CD14-positive monocyte (primary cell): ENCODE measurements around the gene LENG9. TPM values are rescaled to one million over a fixed set of nuclear protein-coding genes. Genes with fewer than 3 reads are reported as not detected.
A peak's percentile ranks its signal among the peaks of the same experiment; 100 is the strongest.

Experiments used
- DNase-seq, 3 donors: peaks; one replicate each; pipeline ENCODE4 v3.0.0-alpha.2; 2011 to 2022
- H2AFZ ChIP-seq: 2 replicates; pipeline ENCODE4 v1.6.0; 2012; ENCODE audit warnings: mild to moderate bottlenecking, low read depth, low read length, inconsistent platforms; ENCODE audit not compliant: insufficient read depth, poor library complexity, severe bottlenecking
- H3K27ac ChIP-seq, 2 donors: 1 replicate in 1 of 2; 2 replicates in 1 of 2; pipeline ENCODE4 v1.5.1; 2012 to 2013; ENCODE audit warnings: low read length in 2 of 2, control low read depth in 1 of 2, inconsistent platforms in 1 of 2, low read depth in 1 of 2, mild to moderate bottlenecking in 1 of 2
- H3K27me3 ChIP-seq, 2 donors: one replicate each; pipeline versions ENCODE4 v1.6.0 to v1.6.1; 2011 to 2013; ENCODE audit warnings: low read length in 2 of 2; ENCODE audit not compliant: control insufficient read depth in 2 of 2, insufficient read depth in 2 of 2
- H3K36me3 ChIP-seq, 2 donors: replicated peaks in 1 of 2; 1 replicate in 1 of 2; 2 replicates in 1 of 2; pipeline versions ENCODE4 v1.5.1 to v1.6.1; 2012 to 2013; ENCODE audit warnings: low read length in 2 of 2, control low read depth in 1 of 2, inconsistent platforms in 1 of 2, mild to moderate bottlenecking in 1 of 2; ENCODE audit not compliant: insufficient read depth in 2 of 2, control insufficient read depth in 1 of 2
- H3K4me1 ChIP-seq, 2 donors: 1 replicate in 1 of 2; 2 replicates in 1 of 2; pipeline versions ENCODE4 v1.5.1 to v1.6.1; 2012 to 2013; ENCODE audit warnings: low read length in 2 of 2, control low read depth in 1 of 2, inconsistent platforms in 1 of 2, mild to moderate bottlenecking in 1 of 2, moderate library complexity in 1 of 2; ENCODE audit not compliant: insufficient read depth in 2 of 2, control insufficient read depth in 1 of 2
- H3K4me2 ChIP-seq: replicated peaks from 2 replicates; pipeline ENCODE3; 2012; ENCODE audit warnings: low read length, moderate library complexity, mild to moderate bottlenecking; ENCODE audit not compliant: poor library complexity, severe bottlenecking; ENCODE audit errors: extremely low read depth
- H3K4me3 ChIP-seq, 3 experiments: fragments of 200-600 bp in 1 of 3; sonication (generic) in 1 of 3; replicated peaks in 1 of 3; 1 replicate in 2 of 3; 2 replicates in 1 of 3; pipeline ENCODE4 v1.5.1; 2011 to 2013; ENCODE audit warnings: low read length in 3 of 3, mild to moderate bottlenecking in 3 of 3, control low read depth in 2 of 3, low read depth in 2 of 3, inconsistent platforms in 1 of 3, moderate library complexity in 1 of 3
- H3K79me2 ChIP-seq: 2 replicates; pipeline ENCODE4 v1.6.0; 2012; ENCODE audit warnings: mild to moderate bottlenecking, control low read depth, inconsistent platforms, low read length, moderate library complexity; ENCODE audit not compliant: insufficient read depth
- H3K9ac ChIP-seq: 2 replicates; pipeline ENCODE4 v1.6.0; 2017; ENCODE audit warnings: low read length, mild to moderate bottlenecking; ENCODE audit not compliant: insufficient read depth, poor library complexity, severe bottlenecking
- H3K9me3 ChIP-seq, 2 donors: replicated peaks in 1 of 2; 1 replicate in 1 of 2; 2 replicates in 1 of 2; pipeline versions ENCODE4 v1.5.1 to v1.6.1; 2012 to 2013; ENCODE audit warnings: low read length in 2 of 2, control low read depth in 1 of 2; ENCODE audit not compliant: control insufficient read depth in 1 of 2, insufficient read depth in 1 of 2
- H4K20me1 ChIP-seq: 2 replicates; pipeline ENCODE4 v1.6.0; 2012; ENCODE audit warnings: mild to moderate bottlenecking, low read length, control low read depth, moderate library complexity; ENCODE audit not compliant: insufficient read depth
- H3K27ac Mint-ChIP-seq, 7 donors: one replicate each; pipeline ENCODE4 v1.8.0; 2020; ENCODE audit warnings: mild to moderate bottlenecking in 7 of 7, mixed read lengths in 7 of 7, moderate library complexity in 6 of 7, inconsistent platforms in 2 of 7
- H3K27me3 Mint-ChIP-seq, 3 donors: one replicate each; pipeline ENCODE4 v1.8.0; 2021 to 2022; ENCODE audit warnings: low read depth in 3 of 3, mild to moderate bottlenecking in 3 of 3, mixed read lengths in 3 of 3, moderate library complexity in 3 of 3, inconsistent platforms in 1 of 3
- H3K36me3 Mint-ChIP-seq, 2 donors: one replicate each; pipeline ENCODE4 v1.8.0; 2020; ENCODE audit warnings: mixed read lengths in 2 of 2, inconsistent platforms in 1 of 2, mild to moderate bottlenecking in 1 of 2
- H3K4me1 Mint-ChIP-seq: one replicate; pipeline ENCODE4 v1.8.0; 2020; ENCODE audit warnings: mild to moderate bottlenecking, mixed read lengths
- H3K4me3 Mint-ChIP-seq, 2 donors: one replicate each; pipeline ENCODE4 v1.8.0; 2020; ENCODE audit warnings: mild to moderate bottlenecking in 2 of 2, mixed read lengths in 2 of 2, moderate library complexity in 1 of 2
- H3K9me3 Mint-ChIP-seq, 7 donors: one replicate each; pipeline ENCODE4 v1.8.0; 2020 to 2022; ENCODE audit warnings: mixed read lengths in 7 of 7, mild to moderate bottlenecking in 6 of 7, moderate library complexity in 6 of 7, inconsistent platforms in 2 of 7
- WGBS: methylation state at CpG from one replicate; pipeline ENCODE4 v1.1.5; 2013; ENCODE audit warnings: missing lambda C conversion rate; ENCODE audit not compliant: insufficient coverage; 5-methylcytosine and 5-hydroxymethylcytosine counted together
- intact Hi-C, 2 donors: fragments of 100-400 bp; cut with micrococcal nuclease; formaldehyde crosslinking; loops; one replicate each; pipeline versions ENCODE4 v1.15.0 to v1.15.1; 2023
- polyA plus RNA-seq, 3 donors: library from polyadenylated mRNA; depleted of rRNA in 1 of 3; unstranded in 2 of 3; stranded (reverse) in 1 of 3; fragments of 300-500 nt in 2 of 3; fragments of >200 nt in 1 of 3; fragmentation: Illumina TruSeq in 2 of 3; gene quantifications; 1 replicate in 2 of 3; 2 replicates in 1 of 3; pipeline ENCODE4 v1.2.3, GENCODE V29; 2012 to 2021
- TF ChIP-seq, protein P1 (sequence below): fragments of 200-600 bp; IDR thresholded peaks from one replicate; pipeline ENCODE4 v1.8.0; 2022; ENCODE audit warnings: antibody characterized with exemption, mild to moderate bottlenecking

The LENG9 gene
- polyA plus RNA-seq, 3 donors: 0.15 to 2.0 TPM; not detected in 1

DNA sequence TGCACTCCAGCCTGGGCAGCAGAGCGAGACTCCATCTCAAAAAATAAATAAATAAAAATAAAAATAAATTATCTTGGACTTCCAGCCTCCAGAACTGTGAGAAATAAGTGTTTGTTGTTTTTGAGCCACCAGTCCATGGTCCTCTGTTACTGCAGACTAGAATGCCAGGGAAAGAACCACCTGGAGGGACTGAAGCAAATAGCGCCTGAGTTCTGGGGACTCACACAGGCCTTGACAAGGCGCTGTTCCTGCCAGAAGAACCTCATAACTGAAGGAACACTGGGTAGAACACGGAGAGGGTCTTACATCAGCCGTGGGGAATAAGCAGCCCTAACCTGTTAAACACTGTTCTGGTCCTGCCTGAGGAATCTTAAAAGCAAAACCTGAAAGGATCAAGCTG is 22.9 kb downstream of the LENG9 start:
- TF ChIP-seq, protein P1, sequence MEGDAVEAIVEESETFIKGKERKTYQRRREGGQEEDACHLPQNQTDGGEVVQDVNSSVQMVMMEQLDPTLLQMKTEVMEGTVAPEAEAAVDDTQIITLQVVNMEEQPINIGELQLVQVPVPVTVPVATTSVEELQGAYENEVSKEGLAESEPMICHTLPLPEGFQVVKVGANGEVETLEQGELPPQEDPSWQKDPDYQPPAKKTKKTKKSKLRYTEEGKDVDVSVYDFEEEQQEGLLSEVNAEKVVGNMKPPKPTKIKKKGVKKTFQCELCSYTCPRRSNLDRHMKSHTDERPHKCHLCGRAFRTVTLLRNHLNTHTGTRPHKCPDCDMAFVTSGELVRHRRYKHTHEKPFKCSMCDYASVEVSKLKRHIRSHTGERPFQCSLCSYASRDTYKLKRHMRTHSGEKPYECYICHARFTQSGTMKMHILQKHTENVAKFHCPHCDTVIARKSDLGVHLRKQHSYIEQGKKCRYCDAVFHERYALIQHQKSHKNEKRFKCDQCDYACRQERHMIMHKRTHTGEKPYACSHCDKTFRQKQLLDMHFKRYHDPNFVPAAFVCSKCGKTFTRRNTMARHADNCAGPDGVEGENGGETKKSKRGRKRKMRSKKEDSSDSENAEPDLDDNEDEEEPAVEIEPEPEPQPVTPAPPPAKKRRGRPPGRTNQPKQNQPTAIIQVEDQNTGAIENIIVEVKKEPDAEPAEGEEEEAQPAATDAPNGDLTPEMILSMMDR: no peak
- intact Hi-C loops: loop anchor here in 1 of 2 donors (10.0 kb wide), 1 partner anchor 246 kb away; the partner anchor contains the start of gene TSEN34
- Histone ChIP-seq H4K20me1 (peaks cover 39% of the 10 kb centered on the region), H3K27ac (no peak overlapping the region), H3K79me2 (peaks cover 8% of the 10 kb centered on the region), H3K9ac (no peak overlapping the region), H2AFZ (no peak overlapping the region), H3K4me3 (no peak overlapping the region), H3K9me3 (no peaks in the 10 kb centered on the region), H3K4me1 (no peaks in the 10 kb centered on the region), H3K4me2 (no peak overlapping the region), H3K27me3 (no peaks in the 10 kb centered on the region), H3K36me3 (peaks cover 12 to 32% of the 10 kb centered on the region in 2 donors)
- WGBS: 100% methylated on average over 3 of the region's 5 CpGs
- Mint-ChIP-seq H3K36me3 (peaks cover 43 to 80% of the 10 kb centered on the region in 2 donors), H3K4me1 (no peaks in the 10 kb centered on the region), H3K9me3 (no peaks in the 10 kb centered on the region), H3K4me3 (no peak overlapping the region), H3K27ac (no peak overlapping the region), H3K27me3 (peaks cover 0 to 2% (median 0%) of the 10 kb centered on the region in 3 donors)
- no peak for DNase-seq

DNA sequence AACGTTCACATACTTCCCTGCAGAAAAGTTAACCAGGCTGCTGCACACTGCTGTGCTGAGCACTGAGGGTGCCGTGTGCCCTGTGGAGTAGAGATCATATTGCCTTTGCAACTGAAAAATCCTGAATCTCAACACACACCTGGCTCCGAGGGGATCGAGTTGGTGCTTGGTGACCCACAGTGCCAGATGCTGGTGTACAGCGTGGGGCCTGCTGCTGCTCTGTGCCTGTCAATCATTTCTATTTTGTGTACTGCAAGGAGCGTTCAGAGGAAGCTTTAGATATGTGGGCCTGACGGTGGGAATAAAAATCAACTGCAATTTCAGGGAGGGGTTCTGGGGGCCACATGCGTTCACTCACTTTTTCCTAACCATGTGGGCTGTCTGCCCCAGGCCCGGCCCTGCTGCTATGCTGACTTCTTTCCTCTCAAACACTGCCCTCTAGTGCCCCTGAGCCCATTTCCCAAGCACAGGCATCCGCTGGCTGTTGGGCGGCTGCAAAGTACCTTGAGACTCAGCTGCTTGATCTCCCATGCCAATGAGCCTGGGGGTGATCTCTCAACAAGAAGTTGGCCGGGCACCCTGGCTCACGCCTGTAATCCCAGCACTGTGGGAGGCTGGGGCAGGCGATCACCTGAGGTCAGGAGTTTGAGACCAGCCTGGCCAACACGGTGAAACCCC is 24.3 kb downstream of the LENG9 start:
- Mint-ChIP-seq H3K36me3 (peaks cover 31 to 67% of the 10 kb centered on the region in 2 donors), H3K27me3 (peaks cover 0 to 8% (median 0%) of the 10 kb centered on the region in 3 donors), H3K4me3 (no peak overlapping the region), H3K4me1 (peaks cover 4% of the 10 kb centered on the region), H3K27ac (no peak overlapping the region), H3K9me3 (no peaks in the 10 kb centered on the region)
- H3K4me1 ChIP-seq: peaks cover 0 to 6% of the 10 kb centered on the region in 2 donors
- peaks cover 4% of the 10 kb centered on the region for H3K79me2 ChIP-seq
- TF ChIP-seq, protein P1: peak; percentile 24
- H3K4me2 ChIP-seq: no peak overlapping the region
- H3K4me3 ChIP-seq: no peak overlapping the region
- no peaks in the 10 kb centered on the region for H3K9me3 ChIP-seq
- no peak overlapping the region for H2AFZ ChIP-seq
- intact Hi-C loops: no loop called here
- H3K36me3 ChIP-seq: peaks cover 5 to 21% of the 10 kb centered on the region in 2 donors
- H4K20me1 ChIP-seq: peaks cover 43% of the 10 kb centered on the region
- peaks cover 0 to 3% of the 10 kb centered on the region in 2 donors for H3K27me3 ChIP-seq
- no peak overlapping the region for H3K9ac ChIP-seq
- H3K27ac ChIP-seq: no peak overlapping the region
- WGBS: 79% methylated on average over 12 of the region's 15 CpGs
- no peak for DNase-seq
